Upper lobe of left lung (tissue), 6 donors: Measurements from ENCODE around the gene RESF1. TPM values are rescaled to one million over a fixed set of nuclear protein-coding genes. Genes with fewer than 3 reads are reported as not detected.

Source experiments
- ATAC-seq, 2 donors: fragments of 200-7000 bp; cut with Tn5 transposase; one replicate each; pipeline ENCODE4 v1.9.1; 2022; ENCODE audit warnings: mild to moderate bottlenecking in 2 of 2, moderate library complexity in 2 of 2; ENCODE audit not compliant: low FRiP score in 2 of 2
- DNase-seq, 2 donors: peaks; one replicate each; pipeline ENCODE4 v3.0.0-alpha.2; 2019 to 2020
- H3K27ac ChIP-seq, 4 donors: fragments of 200-600 bp; sonication (generic); one replicate each; pipeline ENCODE4 v1.5.1; 2016 to 2019
- H3K27me3 ChIP-seq, 4 donors: fragments of 200-600 bp; sonication (generic); one replicate each; pipeline ENCODE4 v1.5.1; 2017 to 2019
- H3K36me3 ChIP-seq, 4 donors: fragments of 200-600 bp; sonication (generic); one replicate each; pipeline ENCODE4 v1.5.1; 2016 to 2019
- H3K4me1 ChIP-seq, 4 donors: fragments of 200-600 bp; sonication (generic); one replicate each; pipeline ENCODE4 v1.5.1; 2018 to 2019
- H3K4me3 ChIP-seq, 4 donors: fragments of 200-600 bp; sonication (generic); one replicate each; pipeline ENCODE4 v1.5.1; 2017 to 2019; ENCODE audit warnings: mild to moderate bottlenecking in 2 of 4, moderate library complexity in 1 of 4
- H3K9me3 ChIP-seq, 4 donors: fragments of 200-600 bp; sonication (generic); one replicate each; pipeline ENCODE4 v1.5.1; 2018 to 2019
- CTCF ChIP-seq, 6 experiments: fragments of 450-650 bp in 4 of 6; fragments of 200-600 bp in 2 of 6; sonication (generic) in 2 of 6; IDR thresholded peaks; one replicate each; pipeline ENCODE4 v1.5.1; 2016 to 2019; ENCODE audit warnings: antibody characterized with exemption in 6 of 6
- EP300 ChIP-seq, 4 donors: sonication (generic); formaldehyde crosslinking; IDR thresholded peaks; one replicate each; pipeline ENCODE4 v1.5.1; 2017; ENCODE audit warnings: antibody characterized with exemption in 4 of 4, control low read depth in 2 of 4
- POLR2A ChIP-seq, 4 donors: fragments of 450-650 bp; IDR thresholded peaks; one replicate each; pipeline ENCODE4 v1.5.1; 2016 to 2017; ENCODE audit warnings: antibody characterized with exemption in 4 of 4, mild to moderate bottlenecking in 2 of 4
- POLR2AphosphoS5 ChIP-seq, 2 donors: sonication (generic); formaldehyde crosslinking; IDR thresholded peaks; one replicate each; pipeline ENCODE4 v1.5.1; 2017; ENCODE audit warnings: antibody characterized with exemption in 2 of 2
- WGBS, 2 donors: methylation state at CpG; one replicate each; pipeline ENCODE4 v1.1.5; 2017 to 2018; 5-methylcytosine and 5-hydroxymethylcytosine counted together
- total RNA-seq, 6 donors: library from RNA; depleted of rRNA in 4 of 6; stranded (reverse); fragments of >200 nt in 4 of 6; gene quantifications; one replicate each; pipeline versions ENCODE4 v1.1.0 to v1.2.1, GENCODE V29; 2016 to 2021
- donor health status: DM: no; HTN: no; CAD: no; lungs with moderate emphysema.
- donor health status: DM: no; HTN: yes; CAD: no; lungs with severe emphysema.

Gene RESF1
- total RNA-seq, 6 donors from 2014 or later: 29.7 to 124 (median 64.8) TPM

DNA sequence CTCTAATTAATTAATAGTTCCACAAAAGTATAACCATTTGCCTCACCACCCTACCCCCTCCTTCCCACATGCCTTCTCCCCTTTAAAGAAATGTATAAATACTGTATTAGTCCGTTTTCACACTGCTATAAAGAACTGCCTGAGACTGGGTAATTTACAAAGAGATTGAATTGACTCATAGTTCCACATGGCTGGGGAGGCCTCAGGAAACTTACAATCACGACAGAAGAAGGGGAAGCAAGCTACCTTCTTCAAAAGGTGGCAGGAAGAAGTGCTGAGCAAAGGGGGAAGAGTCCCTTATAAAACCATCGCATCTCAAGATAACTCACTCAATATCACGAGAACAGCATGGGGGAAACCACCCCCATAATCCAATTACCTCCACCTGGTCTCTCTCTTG is 8.2 kb upstream of the RESF1 start:
- H3K27ac ChIP-seq: no peak overlapping the region
- TF ChIP-seq CTCF (IDR thresholded peaks at IDR 0.05) (no peak), EP300 (IDR thresholded peaks at IDR 0.05) (no peak), POLR2A (IDR thresholded peaks at IDR 0.05) (no peak), POLR2AphosphoS5 (IDR thresholded peaks at IDR 0.05) (no peak)
- no peaks in the 10 kb centered on the region for H3K27me3 ChIP-seq
- DNase-seq (no peak), ATAC-seq (no peak)
- H3K4me1 ChIP-seq: peaks cover 0 to 6% (median 0%) of the 10 kb centered on the region in 4 donors
- WGBS, 2 donors: 59 to 68% methylated on average over 4 of the region's 4 CpGs
- H3K9me3 ChIP-seq: no peaks in the 10 kb centered on the region
- no peak overlapping the region for H3K4me3 ChIP-seq
- no peaks in the 10 kb centered on the region for H3K36me3 ChIP-seq

DNA sequence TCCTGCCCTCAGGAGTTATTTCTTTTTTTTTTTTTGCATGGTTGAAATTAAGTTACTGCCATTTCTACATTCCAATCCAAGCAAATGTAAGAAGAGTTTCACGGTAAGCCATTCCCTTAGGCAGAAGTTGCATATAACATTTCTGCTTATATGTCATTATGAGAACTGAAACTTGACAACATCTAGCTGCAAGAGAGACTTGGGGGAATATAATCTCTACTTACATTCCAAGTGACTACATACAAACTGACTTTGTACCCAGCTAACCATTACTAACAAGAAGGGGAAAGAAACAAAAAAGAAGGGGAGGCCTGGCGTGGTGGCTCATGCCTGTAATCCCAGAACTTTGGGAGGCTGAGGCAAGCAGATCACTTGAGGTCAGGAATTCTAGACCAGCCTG is 7.3 kb upstream of the RESF1 start:
- no peak for DNase-seq
- TF ChIP-seq CTCF (IDR thresholded peaks at IDR 0.05) (no peak), EP300 (IDR thresholded peaks at IDR 0.05) (no peak), POLR2AphosphoS5 (IDR thresholded peaks at IDR 0.05) (no peak), POLR2A (IDR thresholded peaks at IDR 0.05) (no peak)
- Histone ChIP-seq H3K9me3 (no peaks in the 10 kb centered on the region), H3K36me3 (no peaks in the 10 kb centered on the region), H3K27ac (no peak overlapping the region), H3K4me3 (no peak overlapping the region), H3K27me3 (no peaks in the 10 kb centered on the region), H3K4me1 (peaks cover 0 to 6% (median 0%) of the 10 kb centered on the region in 4 donors)
- ATAC-seq: no peak
- WGBS, 2 donors: 90 to 94% methylated on average over 2 of the region's 2 CpGs

DNA sequence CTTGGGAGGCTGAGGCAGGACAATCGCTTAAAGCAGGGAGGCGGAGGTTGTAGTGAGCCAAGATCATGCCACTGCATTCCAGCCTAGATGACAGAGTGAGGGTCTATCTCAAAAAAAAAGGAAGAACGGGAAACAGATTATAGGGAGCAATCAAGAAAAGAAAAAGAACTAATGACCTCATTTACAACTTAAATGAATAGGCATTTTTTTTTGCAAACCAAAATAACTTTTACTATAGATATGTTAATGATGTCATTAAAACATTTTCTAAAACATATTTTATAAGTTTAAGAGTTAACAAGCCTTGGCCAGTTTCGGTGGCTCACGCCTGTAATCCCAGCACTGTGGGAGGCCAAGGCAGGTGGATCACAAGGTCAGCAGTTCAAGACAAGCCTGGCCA is 6.8 kb upstream of the RESF1 start:
- TF ChIP-seq CTCF (IDR thresholded peaks at IDR 0.05) (no peak), POLR2A (IDR thresholded peaks at IDR 0.05) (no peak), POLR2AphosphoS5 (IDR thresholded peaks at IDR 0.05) (no peak), EP300 (IDR thresholded peaks at IDR 0.05) (no peak)
- Histone ChIP-seq H3K9me3 (no peaks in the 10 kb centered on the region), H3K27ac (no peak overlapping the region), H3K4me3 (no peak overlapping the region), H3K4me1 (peaks cover 0 to 6% (median 0%) of the 10 kb centered on the region in 4 donors), H3K36me3 (no peaks in the 10 kb centered on the region), H3K27me3 (no peaks in the 10 kb centered on the region)
- WGBS, 2 donors: 92 to 95% methylated on average over 5 of the region's 5 CpGs
- ATAC-seq (no peak), DNase-seq (no peak)

GRCh38 chr12:31954925-31955858 is 4.0 kb upstream of the RESF1 start:
- Histone ChIP-seq H3K4me1 (peaks cover 4 to 21% (median 6%) of the 10 kb centered on the region in 4 donors), H3K27me3 (no peaks in the 10 kb centered on the region), H3K9me3 (no peaks in the 10 kb centered on the region), H3K4me3 (no peak overlapping the region), H3K36me3 (no peaks in the 10 kb centered on the region), H3K27ac (no peak overlapping the region)
- ATAC-seq (no peak), DNase-seq (no peak)
- TF ChIP-seq CTCF (IDR thresholded peaks at IDR 0.05) (no peak), POLR2AphosphoS5 (IDR thresholded peaks at IDR 0.05) (no peak), POLR2A (IDR thresholded peaks at IDR 0.05) (no peak), EP300 (IDR thresholded peaks at IDR 0.05) (no peak)
- WGBS, 2 donors: 89 to 91% methylated on average over 7 of the region's 7 CpGs
